HFF-Myc (cell line): ENCODE data around the gene CPLX3.

ENCODE experiments used
- DNase-seq: peaks from one replicate; pipeline ENCODE4 v3.0.0-alpha.2; 2011; ENCODE audit warnings: low read depth; ENCODE audit errors: extremely low read depth
- H3K4me3 ChIP-seq: replicated peaks from 2 replicates; pipeline ENCODE4 v1.5.1; 2011; ENCODE audit warnings: low read depth, mild to moderate bottlenecking, control low read depth, low read length
- CTCF ChIP-seq: IDR thresholded peaks from 2 replicates; pipeline ENCODE4 v1.5.1; 2012; ENCODE audit warnings: mild to moderate bottlenecking, low read depth, low read length, control low read depth; ENCODE audit errors: missing control alignments

Gene CPLX3

GRCh38 chr15:74798388-74799254, 27.8 kb upstream of the CPLX3 start:
- no peak for DNase-seq
- no peak for TF ChIP-seq CTCF
- H3K4me3 ChIP-seq: no peak overlapping the region

- DNase-seq: no peak
- H3K4me3 ChIP-seq: no peak overlapping the region
- TF ChIP-seq CTCF: no peak
These were observed 27.1 kb upstream of the CPLX3 start for GRCh38 chr15:74799255-74799855.

GRCh38 chr15:74799856-74800558, 26.4 kb upstream of the CPLX3 start:
- no peak overlapping the region for H3K4me3 ChIP-seq
- TF ChIP-seq CTCF: peak; percentile 96
- DNase-seq: no peak

GRCh38 chr15:74800559-74801094, 25.8 kb upstream of the CPLX3 start:
- TF ChIP-seq CTCF: no peak
- DNase-seq: no peak
- no peak overlapping the region for H3K4me3 ChIP-seq

- DNase-seq: no peak
- TF ChIP-seq CTCF: no peak
- no peak overlapping the region for H3K4me3 ChIP-seq
These were observed 25.0 kb upstream of the CPLX3 start for GRCh38 chr15:74801311-74801997.

GRCh38 chr15:74802290-74802689, 24.1 kb upstream of the CPLX3 start:
- TF ChIP-seq CTCF: no peak
- no peak overlapping the region for H3K4me3 ChIP-seq
- no peak for DNase-seq
